GM20431 (cell line): ENCODE measurements around the gene RAP1GAP2.

Source experiments
- in situ Hi-C: fragments of 300-500 bp; cut with MseI, MboI; formaldehyde crosslinking; loops from one replicate; pipeline ENCODE4 v1.15.0; 2020; ENCODE audit warnings: low sequenced_read_pairs; ENCODE audit not compliant: unreplicated experiment

The RAP1GAP2 gene

GRCh38 chr17:2847381-2848333 lies 51.4 kb downstream of the RAP1GAP2 start:
- in situ Hi-C loops, result no loop called here

- in situ Hi-C loops, result no loop called here
These were observed 53.1 kb downstream of the RAP1GAP2 start for GRCh38 chr17:2849327-2849670.

DNA sequence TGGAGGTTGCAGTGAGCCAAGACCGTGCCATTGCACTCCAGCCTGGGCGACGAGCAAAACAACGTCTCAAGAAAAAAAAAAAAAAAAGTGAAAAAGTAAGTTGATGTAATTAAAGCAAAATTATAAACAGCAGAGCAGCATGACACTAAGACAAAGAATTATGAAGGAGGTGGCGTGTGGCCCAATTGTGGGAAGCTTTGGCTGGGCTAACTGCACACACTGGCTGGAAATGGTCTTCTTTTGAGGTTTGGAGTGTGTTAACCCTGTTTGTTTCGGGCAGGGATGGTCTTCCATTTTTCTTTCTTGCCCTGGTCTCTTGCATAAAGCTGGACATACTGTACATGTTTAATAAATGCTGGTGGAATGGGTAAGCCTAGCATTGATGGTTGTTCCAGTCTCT lies 54.8 kb downstream of the RAP1GAP2 start:
- in situ Hi-C loops, result loop anchor here (25.0 kb wide), 1 partner anchor 161 kb away; no protein-coding TSS in a partner anchor

DNA sequence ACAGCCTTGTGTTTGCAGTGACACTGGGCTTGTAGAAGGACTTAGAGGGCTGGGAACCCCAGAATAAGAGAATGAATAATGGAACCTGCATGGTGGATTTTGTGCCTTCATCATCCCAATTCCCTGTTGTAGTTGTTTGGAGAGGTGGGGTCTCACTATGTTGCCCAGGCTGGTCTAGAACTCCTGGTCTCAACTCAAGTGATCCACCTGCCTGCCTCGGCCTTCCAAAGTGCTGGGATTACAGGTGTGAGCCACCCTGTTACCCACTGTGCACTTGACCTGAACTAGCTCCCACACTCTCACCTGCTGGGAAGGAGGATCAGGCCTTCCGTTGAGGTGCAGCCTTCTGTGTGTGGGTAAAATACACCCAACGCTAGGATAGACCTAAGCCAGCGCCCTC lies 55.4 kb downstream of the RAP1GAP2 start:
- in situ Hi-C loops, result loop anchor here (25.0 kb wide), 1 partner anchor 161 kb away; no protein-coding TSS in a partner anchor

DNA sequence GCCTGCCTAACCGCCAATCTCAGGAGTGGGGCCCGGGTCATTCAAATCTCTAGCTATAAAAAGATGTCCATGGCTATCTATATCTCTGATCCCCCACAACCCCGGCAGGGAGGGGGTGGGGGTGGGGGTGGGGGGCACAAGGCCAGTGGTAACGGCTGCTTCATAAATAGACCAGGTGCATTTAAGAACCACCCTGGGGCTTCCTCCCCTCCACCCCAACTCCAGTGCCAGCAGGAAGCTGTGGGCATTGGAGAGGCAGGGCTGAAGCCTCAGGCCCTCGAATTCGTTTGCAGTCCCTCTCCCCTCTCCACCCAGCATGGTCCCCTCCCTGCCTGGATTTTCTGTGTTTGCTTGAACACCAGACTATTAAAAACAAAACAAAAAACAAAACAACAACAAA lies 56.0 kb downstream of the RAP1GAP2 start:
- in situ Hi-C loops, result loop anchor here (25.0 kb wide), 1 partner anchor 160 kb away; no protein-coding TSS in a partner anchor

GRCh38 chr17:2852729-2853282 lies 56.6 kb downstream of the RAP1GAP2 start:
- in situ Hi-C loops, result loop anchor here (25.0 kb wide), 1 partner anchor 159 kb away; no protein-coding TSS in a partner anchor

GRCh38 chr17:2853283-2854142 lies 57.3 kb downstream of the RAP1GAP2 start:
- in situ Hi-C loops, result loop anchor here (25.0 kb wide), 1 partner anchor 159 kb away; no protein-coding TSS in a partner anchor

GRCh38 chr17:2854143-2855055 lies 58.2 kb downstream of the RAP1GAP2 start:
- in situ Hi-C loops, result loop anchor here (25.0 kb wide), 1 partner anchor 158 kb away; no protein-coding TSS in a partner anchor

DNA sequence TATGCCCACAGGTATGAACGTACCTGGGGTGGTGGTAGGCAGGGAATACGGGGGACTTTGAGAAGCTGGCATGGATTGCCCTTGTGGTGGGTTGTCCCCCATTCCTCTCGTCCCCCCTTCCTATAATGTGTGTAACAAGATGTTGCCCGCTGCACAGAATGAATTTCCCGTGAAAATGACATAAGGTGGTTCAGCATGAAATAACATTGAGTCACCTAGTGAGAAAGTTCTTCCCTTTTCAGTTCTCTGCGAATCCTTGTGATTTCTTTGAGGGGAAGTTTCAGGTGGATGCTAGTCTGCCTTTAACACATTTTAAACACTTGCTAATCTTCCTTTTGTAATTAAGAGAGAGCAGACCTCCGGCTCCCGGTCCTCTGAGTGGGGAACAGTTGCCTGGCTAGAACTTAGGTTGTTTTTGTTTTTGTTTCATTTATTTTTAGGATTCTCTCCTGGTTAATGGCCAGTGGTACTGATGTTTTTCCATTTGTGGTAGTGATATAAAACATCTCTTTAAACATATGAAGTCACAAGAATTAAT lies 58.9 kb downstream of the RAP1GAP2 start:
- in situ Hi-C loops, result loop anchor here (25.0 kb wide), 1 partner anchor 157 kb away; no protein-coding TSS in a partner anchor

DNA sequence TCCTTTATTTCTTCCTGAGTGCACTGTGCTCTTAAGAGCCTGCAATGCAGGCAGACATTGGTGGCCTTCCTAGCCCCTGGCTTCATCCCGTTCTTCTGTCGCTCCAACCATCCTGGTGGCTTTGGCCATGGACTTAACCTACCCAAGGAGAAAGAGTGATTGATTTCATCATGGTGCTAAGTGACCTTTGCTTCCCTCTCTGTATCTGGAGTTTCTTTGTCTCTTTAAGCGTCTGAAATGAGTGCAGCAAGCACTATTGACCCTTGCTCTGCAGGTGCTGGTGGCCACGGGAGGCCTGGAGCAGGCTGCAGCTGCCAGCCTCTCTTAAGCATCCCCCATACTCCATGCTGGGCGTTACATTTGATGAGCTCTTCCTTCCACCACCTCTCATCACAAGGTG lies 60.5 kb downstream of the RAP1GAP2 start:
- in situ Hi-C loops, result loop anchor here (25.0 kb wide), 1 partner anchor 156 kb away; no protein-coding TSS in a partner anchor

- in situ Hi-C loops, result loop anchor here (25.0 kb wide), 1 partner anchor 152 kb away; no protein-coding TSS in a partner anchor
These were observed 63.8 kb downstream of the RAP1GAP2 start for GRCh38 chr17:2860045-2860444.

GRCh38 chr17:2860883-2861282 lies 64.6 kb downstream of the RAP1GAP2 start:
- in situ Hi-C loops, result loop anchor here (25.0 kb wide), 1 partner anchor 151 kb away; no protein-coding TSS in a partner anchor

DNA sequence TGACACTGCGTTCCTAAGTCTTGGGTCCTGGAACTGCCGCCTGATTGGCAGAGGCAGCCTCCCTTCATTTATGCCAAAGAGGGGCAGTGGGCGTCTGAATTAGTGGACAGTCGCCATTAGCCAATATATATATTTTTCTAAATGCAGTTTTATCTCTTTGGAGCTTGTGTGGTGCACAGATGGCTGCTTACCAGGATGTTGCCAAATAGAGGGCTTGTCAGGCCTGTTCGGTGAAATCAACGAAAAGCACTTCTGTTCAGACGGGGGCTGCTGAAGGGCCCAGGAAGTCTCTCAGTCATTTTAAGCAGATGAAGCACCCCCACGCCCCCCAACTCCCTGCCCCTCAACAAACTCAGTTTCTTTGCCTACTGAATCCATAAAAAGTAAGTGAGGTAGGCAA lies 66.0 kb downstream of the RAP1GAP2 start:
- in situ Hi-C loops, result loop anchor here (25.0 kb wide), 1 partner anchor 150 kb away; no protein-coding TSS in a partner anchor

DNA sequence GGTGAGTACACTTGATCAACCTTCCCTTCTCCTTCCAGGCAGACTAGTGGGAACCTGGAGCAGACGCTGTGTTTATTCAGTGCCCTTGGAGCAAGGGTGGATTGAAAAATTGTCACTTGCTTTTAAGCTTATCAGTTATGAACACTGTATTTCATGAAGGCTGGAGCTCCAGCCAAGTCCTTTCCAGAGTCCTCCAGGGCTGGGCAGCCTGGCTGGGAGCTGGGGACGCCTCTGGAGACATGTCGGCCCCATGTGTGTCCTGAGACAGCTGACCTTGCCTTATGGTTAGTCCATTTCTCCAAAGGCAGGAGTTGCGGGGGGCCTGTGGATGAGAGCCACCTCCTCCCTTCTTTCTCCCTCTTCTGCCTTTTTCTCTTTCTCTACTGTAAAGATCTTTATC lies 67.0 kb downstream of the RAP1GAP2 start:
- in situ Hi-C loops, result loop anchor here (25.0 kb wide), 1 partner anchor 149 kb away; no protein-coding TSS in a partner anchor

DNA sequence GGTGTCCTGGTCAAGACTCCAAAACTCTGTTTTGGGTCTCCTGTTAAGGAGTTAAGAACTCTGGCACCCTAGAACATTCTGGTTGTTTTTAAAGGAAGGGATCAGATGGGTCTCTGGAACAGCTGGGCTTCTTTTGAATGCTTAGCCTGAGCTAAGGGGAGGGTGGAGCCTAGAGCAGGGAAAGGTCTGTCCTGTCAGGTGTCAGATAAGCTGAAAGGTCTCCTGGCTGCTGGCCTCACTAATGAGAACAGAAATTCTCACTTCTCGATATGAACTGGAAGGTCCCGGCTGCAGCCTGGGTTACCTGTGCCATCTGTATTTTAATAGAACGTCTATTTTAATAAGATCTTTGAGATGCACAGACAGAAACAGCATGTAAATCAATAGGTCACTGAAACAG lies 69.0 kb downstream of the RAP1GAP2 start:
- in situ Hi-C loops, result loop anchor here (25.0 kb wide), 1 partner anchor 147 kb away; no protein-coding TSS in a partner anchor

DNA sequence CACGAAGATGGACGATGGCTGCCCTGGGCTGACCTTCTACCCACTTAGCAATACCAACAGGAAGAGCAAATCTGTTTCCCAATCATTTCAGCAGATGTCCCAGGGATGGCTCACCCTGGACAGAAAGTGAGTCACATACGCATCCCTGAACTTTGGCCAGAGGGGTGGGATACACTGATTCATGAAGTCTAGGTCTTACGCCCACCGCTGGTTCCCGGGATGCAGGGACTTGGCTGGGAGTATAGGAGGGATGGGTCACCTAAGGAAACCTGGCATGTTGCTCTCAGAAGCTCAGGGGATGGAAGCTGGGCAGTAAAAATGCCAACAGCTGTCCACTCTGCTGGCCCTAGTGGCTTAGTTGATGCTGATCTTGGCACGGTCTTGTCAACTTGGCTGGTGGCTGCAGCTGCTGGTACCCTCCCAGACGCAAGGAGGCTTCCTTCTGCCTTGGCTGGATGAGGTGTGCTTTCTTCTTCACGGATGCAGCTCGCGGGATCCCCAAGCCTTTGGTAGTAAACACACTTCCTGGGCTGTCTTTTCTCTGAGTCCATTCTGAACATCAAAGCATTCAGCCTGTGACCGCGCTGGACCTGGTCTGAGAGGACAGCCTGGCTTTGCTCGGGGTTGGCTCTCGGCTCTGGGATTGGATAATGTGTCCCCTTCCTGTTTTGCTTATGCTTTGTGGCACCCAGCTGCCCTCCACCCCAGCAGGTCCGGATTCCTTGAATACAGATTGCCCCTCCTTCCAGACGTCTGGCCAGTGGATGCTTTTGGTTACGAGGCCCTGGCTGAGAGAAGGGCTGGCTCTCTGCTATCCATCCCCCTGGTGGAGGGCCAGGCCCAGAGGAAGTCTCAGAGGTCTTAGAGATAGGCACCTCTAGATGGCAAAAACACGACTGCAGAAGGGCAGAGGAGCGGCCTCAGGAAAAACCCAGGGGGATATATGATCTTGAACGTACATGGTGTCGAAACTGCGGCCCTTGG lies 71.5 kb downstream of the RAP1GAP2 start:
- in situ Hi-C loops, result loop anchor here (25.0 kb wide), 1 partner anchor 145 kb away; no protein-coding TSS in a partner anchor

DNA sequence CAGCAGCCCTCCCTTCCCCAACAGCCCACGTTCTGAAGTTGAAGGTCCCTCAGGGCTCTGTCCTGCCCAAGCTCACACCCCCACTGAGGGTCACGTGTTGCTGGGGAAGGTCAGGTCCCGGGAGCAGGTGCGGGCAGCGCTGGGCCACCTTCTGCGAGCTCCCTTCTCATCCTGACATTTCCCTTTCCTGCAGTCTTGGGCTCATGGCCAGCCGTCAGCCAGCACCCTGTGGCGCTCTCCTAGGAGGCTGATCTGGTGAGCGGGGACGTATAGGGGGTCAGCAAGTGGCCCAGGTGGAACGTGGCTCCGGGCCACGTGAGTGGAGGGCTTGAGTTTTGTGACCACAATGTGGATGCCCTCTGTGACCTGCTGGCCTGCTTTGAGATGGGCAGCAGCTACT lies 73.4 kb downstream of the RAP1GAP2 start:
- in situ Hi-C loops, result loop anchor here (25.0 kb wide), 1 partner anchor 143 kb away; no protein-coding TSS in a partner anchor
